GM18858 (cell line): Measurements from ENCODE around the gene STK17A.
A peak's percentile ranks its signal among the peaks of the same experiment; 100 is the strongest.
"Not testable (repeated sequence)": the region's sequence is repeated elsewhere in the genome, so short reads cannot be mapped to it uniquely, and the experiment has no call there.

ENCODE experiments used
- ATAC-seq: cut with Tn5 transposase; IDR thresholded peaks from one replicate; pipeline ENCODE4 v1.9.1; 2021; ENCODE audit not compliant: unreplicated experiment

The STK17A gene

DNA sequence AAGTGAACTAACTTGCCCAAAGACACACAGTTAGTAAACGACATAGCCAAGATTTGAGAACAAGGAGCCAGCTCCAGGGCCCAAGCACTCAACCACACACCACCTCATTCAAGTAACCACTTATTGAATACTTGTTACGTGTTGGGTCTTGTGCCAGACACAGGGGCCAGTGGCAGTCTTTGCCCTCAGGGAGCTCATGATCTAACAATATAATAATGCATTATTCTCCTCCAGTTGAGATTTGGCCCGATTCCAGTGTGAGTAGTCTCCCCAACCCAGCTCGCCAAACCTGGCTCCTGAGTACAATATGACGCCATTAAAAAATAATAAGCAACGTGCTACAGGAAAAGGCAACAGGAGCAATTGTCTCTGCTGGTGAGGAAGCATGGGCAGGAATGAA is 14.4 kb upstream of the STK17A start:
- no peak for ATAC-seq

DNA sequence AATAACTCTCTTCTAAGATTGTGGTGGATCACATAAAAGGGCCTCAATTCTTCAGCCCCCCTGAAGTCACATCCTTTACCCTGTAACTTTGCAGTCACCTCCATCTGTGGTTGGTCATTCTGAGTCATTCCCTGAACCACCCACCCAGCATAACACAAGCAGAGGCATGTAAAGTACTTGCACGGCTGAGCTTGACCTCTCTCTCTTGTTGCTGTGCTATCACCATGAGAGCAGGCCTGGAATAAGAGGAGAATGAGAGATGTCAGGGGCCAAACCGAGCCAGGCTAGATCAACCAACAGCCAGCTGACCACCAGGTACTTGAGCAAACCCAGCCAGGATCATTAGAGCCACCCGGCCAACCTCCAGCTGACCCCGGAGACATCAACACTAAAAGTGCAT is 13.5 kb upstream of the STK17A start:
- ATAC-seq: peak; percentile 82

DNA sequence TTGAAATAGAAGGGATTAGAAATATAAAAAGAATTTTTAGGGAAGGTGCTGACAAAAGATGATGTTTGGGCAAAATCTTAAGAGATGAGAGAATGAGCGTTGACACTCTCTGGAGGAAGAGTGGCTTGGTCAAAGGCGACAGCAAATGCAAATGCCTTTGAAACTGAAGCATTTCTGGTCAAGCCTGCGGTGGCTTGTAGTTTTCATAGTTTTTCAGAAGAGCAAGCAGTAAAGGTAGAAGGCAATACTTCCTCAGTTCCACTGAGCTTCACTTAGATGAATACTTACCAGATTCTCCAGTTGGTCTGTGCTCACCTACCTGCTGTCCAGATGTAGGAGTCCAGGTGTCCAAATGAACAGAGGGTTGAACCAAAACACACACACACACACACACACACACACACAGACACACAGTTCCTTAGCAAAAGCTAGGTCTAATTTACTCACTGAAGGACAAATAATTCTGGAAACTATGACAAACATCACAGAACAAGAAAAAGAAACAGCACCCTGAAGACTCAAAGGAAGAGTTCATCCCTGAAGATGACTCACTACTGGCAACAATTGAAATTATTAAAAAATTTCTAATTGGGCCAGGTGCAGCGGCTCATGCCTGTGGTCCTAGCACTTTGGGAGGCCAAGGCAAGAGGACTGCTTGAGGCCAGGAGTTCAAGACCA is 12.1 kb upstream of the STK17A start:
- ATAC-seq: peak; percentile 58

DNA sequence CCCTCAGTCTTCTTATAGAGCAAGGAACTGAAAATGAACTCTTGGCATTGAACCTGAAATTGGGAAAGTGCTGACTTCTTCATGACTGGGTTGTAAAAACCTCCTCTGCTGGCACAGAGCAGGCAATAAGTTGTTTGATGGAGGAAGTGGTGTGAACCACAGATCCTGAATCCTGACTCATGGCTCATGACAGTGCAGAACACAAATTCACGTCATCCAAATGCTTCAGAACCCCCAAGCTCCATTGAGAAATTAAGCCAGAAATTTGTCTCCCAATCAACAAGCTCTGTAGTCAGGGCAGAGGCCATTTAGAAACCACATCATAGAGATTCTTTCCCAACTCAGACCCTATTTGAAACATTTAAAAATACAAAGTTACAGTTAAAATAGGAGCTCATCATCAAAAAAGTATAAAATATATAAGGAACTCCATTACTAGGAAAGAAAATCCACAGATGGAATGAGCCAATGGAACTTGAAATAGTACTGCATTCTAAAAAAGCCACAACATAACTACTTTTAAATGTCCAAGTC is 10.3 kb upstream of the STK17A start:
- ATAC-seq: no peak

DNA sequence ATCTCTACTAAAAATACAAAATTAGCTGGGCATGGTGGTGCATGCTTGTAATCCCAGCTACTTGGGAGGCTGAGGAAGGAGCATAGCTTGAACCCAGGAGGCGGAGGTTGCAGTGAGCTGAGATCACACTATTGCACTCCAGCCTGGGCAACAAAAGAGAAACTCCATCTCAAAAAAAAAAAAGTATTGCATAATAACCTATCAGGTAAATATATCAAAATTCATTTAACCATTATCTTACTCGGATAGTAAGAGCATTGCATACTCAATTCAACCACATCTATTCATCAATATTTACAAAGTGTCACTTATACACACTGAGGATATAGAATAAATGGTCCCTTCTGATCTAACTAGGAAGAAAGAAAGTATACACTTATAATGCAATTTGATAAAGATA is 9.1 kb upstream of the STK17A start:
- not testable (repeated sequence) for ATAC-seq

DNA sequence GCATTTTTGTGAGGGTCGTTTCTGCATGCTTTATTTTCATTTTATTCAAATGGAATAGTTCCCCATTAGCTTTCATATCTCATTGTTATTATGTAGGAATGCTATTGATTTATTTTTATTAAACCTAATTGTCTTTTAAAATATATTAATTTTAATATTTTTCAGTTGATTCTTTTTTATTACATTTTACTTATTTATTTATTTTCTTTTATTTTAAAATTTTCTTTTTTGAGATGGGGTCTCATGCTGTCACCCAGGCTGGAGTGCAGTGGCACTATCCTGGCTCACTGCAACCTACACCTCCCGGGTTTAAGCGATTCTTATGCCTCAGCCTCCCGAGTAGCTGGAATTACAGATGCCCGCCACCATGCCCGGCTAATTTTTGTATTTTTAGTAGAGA is 7.4 kb upstream of the STK17A start:
- no peak for ATAC-seq

DNA sequence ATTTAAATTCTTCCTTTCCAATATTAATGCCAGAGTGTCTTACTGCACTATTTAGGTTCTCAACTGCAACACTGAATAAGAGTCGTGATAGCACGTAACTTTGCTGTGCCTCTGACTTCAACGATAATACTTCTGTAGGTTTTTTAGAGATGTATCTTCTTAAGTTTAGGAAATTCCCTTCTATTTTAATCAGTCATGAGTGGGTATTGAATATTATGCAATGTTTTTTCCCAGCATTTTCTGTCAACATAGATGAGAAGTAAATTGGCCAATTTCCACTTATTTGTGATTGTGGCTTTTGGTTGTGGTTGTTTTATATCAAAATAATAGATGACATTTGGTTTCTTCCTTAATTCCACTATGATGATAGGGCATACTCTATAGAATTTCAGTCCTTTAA is 6.7 kb upstream of the STK17A start:
- no peak for ATAC-seq

DNA sequence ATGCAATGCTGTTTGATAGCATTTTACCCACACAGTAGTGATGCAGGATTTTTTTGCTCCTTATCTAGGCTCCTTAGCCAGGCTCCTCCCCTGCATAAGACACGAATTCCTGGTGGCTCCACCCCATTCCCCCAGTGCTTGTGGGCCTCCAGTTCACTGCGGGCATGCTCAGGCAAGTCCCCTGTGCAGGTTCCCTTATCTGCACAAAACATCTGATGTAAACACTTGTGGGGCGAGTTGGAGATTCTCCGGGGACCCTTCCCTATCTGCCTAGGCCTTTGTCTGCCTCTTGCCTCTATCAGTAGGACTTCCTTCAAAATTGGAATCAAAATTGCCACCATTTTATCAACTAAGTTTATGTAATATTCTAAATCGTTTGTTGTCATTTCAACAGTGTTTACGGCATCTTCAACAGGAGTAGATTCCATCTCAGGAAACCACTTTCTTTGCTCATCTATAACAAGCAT is 5.4 kb upstream of the STK17A start:
- no peak for ATAC-seq

DNA sequence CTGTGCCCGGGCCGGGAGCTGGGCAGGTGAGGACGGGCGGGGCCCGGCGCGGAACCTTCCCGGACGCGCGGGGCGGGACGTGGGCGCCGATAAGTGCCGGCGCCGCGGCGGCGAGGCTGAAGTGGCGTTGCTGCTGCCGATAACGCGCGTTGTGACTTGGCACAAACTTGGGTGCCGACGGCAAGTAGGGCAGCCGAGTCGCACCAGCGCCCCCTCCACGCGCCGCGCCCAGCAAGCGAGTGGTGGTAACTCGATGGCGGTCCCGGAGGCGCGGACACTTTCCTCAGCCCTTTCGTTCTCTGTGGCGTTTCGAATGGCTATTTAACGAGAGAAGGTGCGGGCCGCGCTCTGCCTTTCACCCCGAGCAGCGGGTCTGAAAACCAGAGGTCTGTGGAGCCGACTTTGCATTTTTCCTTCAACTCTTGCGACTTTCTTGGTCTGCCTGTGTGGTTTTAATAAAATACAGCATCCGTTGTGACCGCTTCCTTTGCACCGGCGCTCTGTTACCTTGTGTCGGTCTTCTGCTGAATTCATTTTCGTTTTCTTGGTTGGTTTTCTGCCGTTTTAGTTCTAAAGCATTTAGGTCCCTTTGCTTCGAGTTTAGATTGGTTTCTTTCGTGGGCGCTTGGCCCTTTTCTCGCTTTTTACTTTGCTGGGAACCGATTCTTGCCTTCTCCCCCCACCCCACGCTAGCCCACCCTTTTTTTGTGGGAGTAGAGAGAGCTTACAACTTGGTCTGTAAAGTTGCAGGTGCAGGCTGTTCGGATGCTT is 701 bp downstream of the STK17A start:
- ATAC-seq: no peak

DNA sequence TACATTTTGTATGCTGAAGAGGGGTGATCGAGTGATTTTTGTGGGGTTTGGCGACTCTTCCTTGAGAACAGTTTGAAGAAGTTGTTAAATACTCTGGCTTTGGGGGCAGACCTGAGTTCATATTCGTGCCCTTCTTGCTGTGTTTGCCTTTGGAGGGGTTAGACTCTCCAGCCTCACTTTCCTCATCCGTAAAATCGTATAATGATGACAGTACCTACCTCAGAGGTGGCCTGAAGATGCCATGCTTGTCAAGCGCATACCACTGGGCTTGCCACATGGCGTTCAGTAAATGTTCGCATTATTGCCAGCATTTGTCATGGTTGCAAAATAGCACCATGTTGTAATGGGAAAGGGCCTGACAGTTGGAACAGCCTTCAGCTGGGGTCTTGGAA is 1.3 kb downstream of the STK17A start:
- ATAC-seq: no peak

DNA sequence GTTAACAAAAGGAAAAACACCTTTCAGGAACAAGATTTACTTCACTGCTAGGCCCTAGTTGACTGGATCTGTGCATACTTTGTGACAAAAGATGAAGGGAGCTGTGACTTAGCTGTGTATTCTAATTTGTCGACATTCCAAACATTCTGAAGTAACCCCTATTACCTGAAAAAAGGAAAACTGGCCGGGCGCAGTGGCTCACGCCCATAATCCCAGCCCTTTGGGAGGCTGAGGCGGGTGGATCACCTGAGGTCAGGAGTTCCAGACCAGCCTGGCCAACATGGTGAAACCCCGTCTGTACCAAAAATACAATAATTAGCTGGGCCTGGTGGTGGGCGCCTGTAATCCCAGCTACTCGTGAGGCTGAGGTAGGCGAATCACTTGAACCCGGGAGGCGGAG is 1.8 kb downstream of the STK17A start:
- not testable (repeated sequence) for ATAC-seq

DNA sequence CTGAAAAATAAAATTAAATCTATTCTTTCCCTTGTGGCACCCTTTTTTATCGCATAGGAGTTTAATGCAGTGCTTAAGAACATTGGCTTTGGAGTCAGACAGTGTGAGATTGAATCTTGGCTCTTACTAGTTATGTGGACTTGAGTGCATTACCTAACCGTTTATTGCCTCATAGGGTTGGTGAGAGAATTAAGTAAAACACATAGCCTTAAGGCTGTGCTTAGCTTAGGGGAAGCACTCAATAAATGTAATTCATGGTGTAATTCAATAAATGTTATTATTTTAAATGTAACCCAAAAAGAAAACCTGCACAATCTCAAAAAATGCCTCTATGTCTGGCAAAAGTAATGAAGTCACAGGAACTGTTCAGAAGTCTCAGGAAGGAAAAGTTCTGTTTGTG is 2.7 kb downstream of the STK17A start:
- no peak for ATAC-seq

DNA sequence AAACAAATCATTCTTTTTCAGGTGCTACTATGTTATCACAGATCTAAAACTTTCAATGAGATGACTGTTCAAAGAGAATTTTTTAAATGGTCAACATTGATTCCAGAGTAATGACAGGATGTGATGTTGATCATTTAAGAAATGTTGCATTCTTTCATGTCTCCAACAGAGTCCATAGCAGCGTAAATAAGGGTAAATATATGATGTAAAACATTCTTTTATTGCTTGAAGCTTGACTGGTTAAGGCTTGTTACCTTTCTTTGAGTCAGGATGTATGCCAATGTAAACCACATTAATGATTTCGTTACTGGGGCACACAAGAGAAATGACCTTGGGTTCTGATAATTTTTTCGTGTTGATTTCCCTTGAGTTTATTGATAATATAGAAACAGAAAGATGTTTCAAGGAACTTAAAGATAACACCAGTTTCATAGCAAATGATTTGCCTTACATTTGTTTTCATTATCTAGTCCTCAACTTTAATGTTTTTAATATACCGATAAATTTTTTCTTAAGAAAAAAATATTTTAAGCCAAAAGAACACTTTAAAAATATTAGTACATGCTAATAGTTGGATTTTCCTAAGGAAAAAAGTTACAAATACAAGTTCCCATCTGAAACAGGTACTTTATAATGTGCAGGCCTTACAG is 3.5 kb downstream of the STK17A start:
- ATAC-seq: no peak

DNA sequence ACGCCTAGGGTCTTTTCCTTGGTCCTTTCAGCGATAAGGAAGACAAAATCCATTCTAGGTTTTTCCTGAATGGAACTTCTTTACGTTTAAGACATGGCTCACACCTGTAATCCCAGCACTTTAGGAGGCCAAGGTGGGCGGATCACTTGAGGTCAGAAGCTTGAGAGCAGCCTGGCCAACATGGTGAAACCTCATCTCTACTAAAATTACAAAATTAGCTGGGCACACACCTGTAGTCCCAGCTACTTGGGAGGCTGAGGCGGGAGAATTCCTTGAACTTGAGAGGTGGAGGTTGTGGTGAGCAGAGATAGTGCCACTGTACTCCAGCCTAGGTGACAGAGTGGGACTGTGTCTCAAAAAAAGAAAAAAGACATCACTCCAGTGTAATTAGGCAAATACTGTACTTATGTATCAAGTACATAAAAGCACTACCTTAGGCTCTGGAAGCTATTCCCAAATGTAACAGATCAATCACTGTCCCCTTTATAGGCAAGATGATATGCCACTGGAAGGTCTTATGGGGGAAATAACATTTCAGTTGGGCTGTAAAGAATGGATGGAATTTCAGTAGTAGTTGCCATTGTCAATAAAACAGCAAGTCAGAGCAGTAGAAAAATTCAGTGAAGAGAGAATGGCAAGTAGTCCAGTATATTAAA is 5.7 kb downstream of the STK17A start:
- no peak for ATAC-seq

DNA sequence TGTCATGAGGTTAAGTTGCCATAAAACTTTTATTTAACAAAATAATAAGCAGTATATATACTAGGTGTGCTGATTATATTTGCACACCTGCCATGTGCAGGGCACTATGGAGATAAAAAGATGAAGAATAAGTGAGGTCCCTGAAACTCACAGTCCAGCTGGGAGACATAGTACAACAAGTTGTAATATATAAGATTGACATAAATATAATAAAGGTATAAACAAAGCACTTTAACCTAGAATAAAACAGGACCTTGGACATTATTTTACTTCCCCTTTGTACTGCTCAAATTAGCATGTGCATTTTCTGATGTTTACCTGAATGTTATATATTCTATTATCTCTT is 6.2 kb downstream of the STK17A start:
- ATAC-seq: no peak

DNA sequence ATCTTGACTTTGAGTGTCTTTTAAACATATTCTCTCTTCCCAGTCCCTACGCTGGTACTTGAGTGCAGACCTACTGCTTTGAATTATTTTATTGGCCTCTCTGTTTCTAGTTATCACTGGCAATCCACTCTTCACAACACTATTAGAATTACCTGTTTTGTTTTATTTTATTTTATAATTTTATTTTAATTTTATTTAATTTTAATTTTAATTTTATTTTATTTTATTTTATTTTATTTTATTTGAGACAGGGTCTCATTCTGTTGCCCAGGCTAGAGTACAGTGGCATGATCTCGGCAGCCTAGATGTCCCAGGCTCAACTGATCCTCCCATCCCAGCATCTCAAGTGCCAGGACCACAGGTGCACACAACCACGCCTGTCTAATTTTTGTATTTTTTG is 6.8 kb downstream of the STK17A start:
- no peak for ATAC-seq

DNA sequence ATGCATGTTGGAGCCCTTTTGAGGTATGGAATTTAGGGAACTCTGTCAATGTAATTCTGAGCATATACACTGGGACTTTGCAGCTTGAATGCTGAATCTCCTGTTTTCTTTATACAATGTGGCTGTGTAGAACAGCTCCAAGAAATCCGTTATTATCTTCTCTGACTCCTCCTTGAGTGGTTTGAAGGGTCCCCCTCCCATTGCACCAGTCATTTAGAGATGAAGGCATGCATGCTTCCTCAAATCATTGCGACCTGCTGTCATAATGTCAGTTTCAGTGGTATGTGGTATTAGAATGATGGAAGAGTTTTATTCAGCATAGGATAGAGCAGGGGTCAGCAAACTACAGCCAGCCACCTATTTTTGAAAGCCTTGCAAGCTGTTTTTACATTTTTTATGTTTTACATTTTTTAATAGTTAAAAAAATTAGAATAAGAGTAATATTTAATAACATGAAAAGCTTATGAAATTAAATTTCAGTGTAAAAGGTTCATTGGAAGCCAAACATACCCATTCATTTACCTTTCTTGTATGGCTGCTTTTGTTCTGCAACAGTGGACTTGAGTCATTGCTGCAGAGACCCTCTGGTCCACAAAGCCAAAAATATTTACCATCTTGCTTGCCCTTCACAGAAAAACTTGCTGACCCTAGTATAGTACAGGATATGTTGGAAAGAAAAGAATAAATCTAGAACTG is 8.1 kb downstream of the STK17A start:
- peak; percentile 70 for ATAC-seq

DNA sequence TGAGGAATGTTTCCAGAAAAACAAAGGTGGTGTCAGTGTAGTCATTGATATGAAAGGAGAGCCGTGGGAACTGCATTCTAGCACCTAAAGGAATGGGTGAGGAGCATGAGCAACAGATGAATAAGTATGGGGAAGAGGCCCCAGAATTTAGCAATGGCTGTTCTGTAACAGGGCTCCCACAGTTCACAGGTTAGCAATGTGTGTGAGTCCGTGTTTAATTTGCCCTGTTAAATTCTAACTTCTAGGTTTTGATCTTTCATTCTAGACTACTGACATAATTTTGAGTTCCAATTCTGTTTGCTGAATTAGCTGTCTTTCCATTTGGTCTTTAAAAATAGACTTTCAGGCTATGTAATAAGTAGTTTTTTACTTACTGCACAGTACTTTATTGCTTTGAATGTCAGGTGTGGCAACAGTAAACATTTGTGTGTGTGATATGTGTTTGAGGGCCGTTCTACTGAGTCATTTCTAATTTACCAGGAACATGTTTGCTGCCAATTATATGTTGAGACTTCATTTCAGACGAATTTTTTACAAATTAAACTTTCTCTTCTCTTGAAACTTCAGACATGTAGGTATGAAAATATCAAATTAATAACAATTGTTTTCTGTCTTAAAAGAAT is 8.8 kb downstream of the STK17A start:
- no peak for ATAC-seq

DNA sequence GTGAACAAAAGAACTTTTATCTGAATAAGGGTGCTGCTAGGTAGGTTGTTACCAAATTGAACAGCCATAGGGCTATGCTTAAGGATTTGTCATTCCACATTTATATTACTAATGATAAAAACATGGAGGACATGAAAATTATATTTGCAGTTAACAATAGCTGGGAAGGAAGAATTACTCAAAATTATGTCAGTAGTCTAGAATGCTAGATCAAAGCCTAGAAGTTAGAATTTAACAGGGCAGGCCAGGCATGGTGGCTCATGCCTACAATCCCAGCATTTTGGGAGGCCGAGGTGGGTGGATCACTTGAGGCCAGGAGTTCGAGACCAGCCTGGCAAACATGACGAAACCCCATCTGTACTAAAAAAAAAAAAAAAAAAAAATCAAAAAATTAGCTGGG is 9.4 kb downstream of the STK17A start:
- ATAC-seq: no peak

DNA sequence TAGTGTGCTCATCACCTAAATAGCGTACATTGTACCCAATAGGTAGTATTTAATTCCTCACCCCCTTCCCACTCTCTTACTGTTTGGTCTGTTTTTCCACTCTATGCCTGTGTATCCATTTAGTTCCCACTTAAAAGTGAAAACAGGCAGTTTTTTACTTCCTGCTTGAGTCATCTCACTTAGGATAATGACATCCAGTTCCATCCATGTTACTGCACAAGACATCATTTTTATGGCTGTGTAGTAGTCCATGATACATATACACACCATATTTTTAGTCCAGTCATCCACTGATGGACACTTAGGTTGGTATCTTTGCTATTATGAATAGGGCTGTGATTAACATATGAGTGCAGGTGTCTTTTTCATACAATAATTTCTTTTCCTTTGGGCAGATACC is 10.1 kb downstream of the STK17A start:
- no peak for ATAC-seq
